ENCODE measurements around the gene PLEKHM2. TPM values are rescaled to one million over a fixed set of nuclear protein-coding genes. Genes with fewer than 3 reads are reported as not detected.

PLEKHM2 gene
- polyA plus RNA-seq, 1 donor from 2014 or later = 40.1 TPM

GRCh38 chr1:15755021-15755645 lies 71.0 kb downstream of the PLEKHM2 start:
- no peak overlapping the region for H3K4me2 ChIP-seq (ENCODE audit: low read length)

DNA sequence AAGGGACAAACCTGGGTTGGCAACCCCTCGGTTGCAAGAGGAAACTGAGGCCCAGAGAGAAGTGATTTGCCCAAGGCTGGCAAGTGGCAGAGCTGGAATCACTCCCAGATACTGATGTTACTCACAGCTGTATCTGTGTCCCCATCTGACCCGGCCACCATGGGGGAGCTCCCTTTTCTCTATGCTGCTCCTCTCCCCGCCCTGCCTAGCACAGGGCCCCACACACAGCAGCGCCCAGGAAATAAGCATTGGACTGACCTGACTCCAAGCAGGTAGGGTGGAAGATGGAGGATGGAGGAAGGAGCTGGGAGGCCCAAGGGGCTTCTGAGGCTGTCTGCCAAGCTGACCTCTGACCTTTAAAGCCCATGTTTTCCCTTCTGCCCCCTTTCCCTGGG lies 71.5 kb downstream of the PLEKHM2 start:
- Histone ChIP-seq H3K9me2 (ENCODE audit: insufficient read depth, low read length) (no peaks in the 10 kb centered on the region), H3K79me2 (replicated peaks; ENCODE audit: insufficient read depth, low read length) (peaks cover 6% of the 10 kb centered on the region), H3K36me3 (ENCODE audit: insufficient read depth, low read length) (no peaks in the 10 kb centered on the region), H3K9ac (ENCODE audit: low read length) (no peak overlapping the region), H2AFZ (ENCODE audit: low read depth, low read length) (no peak overlapping the region), H3K4me3 (ENCODE audit: low read length) (no peak overlapping the region), H3K27ac (ENCODE audit: low read length) (no peak overlapping the region), H3K9me3 (ENCODE audit: low read length) (no peaks in the 10 kb centered on the region), H3F3A (ENCODE audit: insufficient read depth, low read length, poor library complexity, severe bottlenecking) (no peaks in the 10 kb centered on the region), H3K27me3 (ENCODE audit: insufficient read depth, low read depth, low read length) (peaks cover 15% of the 10 kb centered on the region), H3K4me2 (ENCODE audit: low read length) (no peak overlapping the region), H4K20me1 (ENCODE audit: insufficient read depth) (no peaks in the 10 kb centered on the region)
- TF ChIP-seq, protein P1, sequence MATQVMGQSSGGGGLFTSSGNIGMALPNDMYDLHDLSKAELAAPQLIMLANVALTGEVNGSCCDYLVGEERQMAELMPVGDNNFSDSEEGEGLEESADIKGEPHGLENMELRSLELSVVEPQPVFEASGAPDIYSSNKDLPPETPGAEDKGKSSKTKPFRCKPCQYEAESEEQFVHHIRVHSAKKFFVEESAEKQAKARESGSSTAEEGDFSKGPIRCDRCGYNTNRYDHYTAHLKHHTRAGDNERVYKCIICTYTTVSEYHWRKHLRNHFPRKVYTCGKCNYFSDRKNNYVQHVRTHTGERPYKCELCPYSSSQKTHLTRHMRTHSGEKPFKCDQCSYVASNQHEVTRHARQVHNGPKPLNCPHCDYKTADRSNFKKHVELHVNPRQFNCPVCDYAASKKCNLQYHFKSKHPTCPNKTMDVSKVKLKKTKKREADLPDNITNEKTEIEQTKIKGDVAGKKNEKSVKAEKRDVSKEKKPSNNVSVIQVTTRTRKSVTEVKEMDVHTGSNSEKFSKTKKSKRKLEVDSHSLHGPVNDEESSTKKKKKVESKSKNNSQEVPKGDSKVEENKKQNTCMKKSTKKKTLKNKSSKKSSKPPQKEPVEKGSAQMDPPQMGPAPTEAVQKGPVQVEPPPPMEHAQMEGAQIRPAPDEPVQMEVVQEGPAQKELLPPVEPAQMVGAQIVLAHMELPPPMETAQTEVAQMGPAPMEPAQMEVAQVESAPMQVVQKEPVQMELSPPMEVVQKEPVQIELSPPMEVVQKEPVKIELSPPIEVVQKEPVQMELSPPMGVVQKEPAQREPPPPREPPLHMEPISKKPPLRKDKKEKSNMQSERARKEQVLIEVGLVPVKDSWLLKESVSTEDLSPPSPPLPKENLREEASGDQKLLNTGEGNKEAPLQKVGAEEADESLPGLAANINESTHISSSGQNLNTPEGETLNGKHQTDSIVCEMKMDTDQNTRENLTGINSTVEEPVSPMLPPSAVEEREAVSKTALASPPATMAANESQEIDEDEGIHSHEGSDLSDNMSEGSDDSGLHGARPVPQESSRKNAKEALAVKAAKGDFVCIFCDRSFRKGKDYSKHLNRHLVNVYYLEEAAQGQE (IDR thresholded peaks at IDR 0.05; ENCODE audit: borderline replicate concordance) = no peak
- no peak for TF ChIP-seq SMC3 (conservative IDR thresholded peaks at IDR 0.05; ENCODE audit: poor library complexity)
- no peak for TF ChIP-seq POLR2AphosphoS5 (IDR thresholded peaks at IDR 0.05)
- TF ChIP-seq EP300 (conservative IDR thresholded peaks at IDR 0.05; ENCODE audit: poor library complexity, severe bottlenecking) = no peak
- no peak for TF ChIP-seq CTCF (IDR thresholded peaks at IDR 0.05; ENCODE audit: poor library complexity, severe bottlenecking)
- TF ChIP-seq EZH2 (IDR thresholded peaks at IDR 0.05; ENCODE audit: borderline replicate concordance, insufficient read depth, low read length, poor library complexity, severe bottlenecking) = no peak
- no peak for TF ChIP-seq MXI1 (conservative IDR thresholded peaks at IDR 0.05; ENCODE audit: poor library complexity, severe bottlenecking)

More at GRCh38 chr1:15755021-15755645, 71.0 kb downstream of the PLEKHM2 start:
- Histone ChIP-seq H3K9me2 (ENCODE audit: insufficient read depth, low read length) (no peaks in the 10 kb centered on the region), H3K9ac (ENCODE audit: low read length) (no peak overlapping the region), H3K36me3 (ENCODE audit: insufficient read depth, low read length) (no peaks in the 10 kb centered on the region), H3K9me3 (ENCODE audit: low read length) (no peaks in the 10 kb centered on the region), H2AFZ (ENCODE audit: low read depth, low read length) (no peak overlapping the region), H3K27me3 (ENCODE audit: insufficient read depth, low read depth, low read length) (peaks cover 15% of the 10 kb centered on the region), H3F3A (ENCODE audit: insufficient read depth, low read length, poor library complexity, severe bottlenecking) (no peaks in the 10 kb centered on the region), H3K79me2 (replicated peaks; ENCODE audit: insufficient read depth, low read length) (peaks cover 6% of the 10 kb centered on the region), H3K4me3 (ENCODE audit: low read length) (no peak overlapping the region), H3K27ac (ENCODE audit: low read length) (no peak overlapping the region), H4K20me1 (ENCODE audit: insufficient read depth) (no peaks in the 10 kb centered on the region)
- TF ChIP-seq EP300 (conservative IDR thresholded peaks at IDR 0.05; ENCODE audit: poor library complexity, severe bottlenecking) = no peak
- no peak for TF ChIP-seq CTCF (IDR thresholded peaks at IDR 0.05; ENCODE audit: poor library complexity, severe bottlenecking)
- no peak for TF ChIP-seq EZH2 (IDR thresholded peaks at IDR 0.05; ENCODE audit: borderline replicate concordance, insufficient read depth, low read length, poor library complexity, severe bottlenecking)
- no peak for TF ChIP-seq MXI1 (conservative IDR thresholded peaks at IDR 0.05; ENCODE audit: poor library complexity, severe bottlenecking)
- TF ChIP-seq TAF1 (IDR thresholded peaks at IDR 0.05; ENCODE audit: low read depth) = no peak
- TF ChIP-seq RAD21 (conservative IDR thresholded peaks at IDR 0.05) = no peak
- TF ChIP-seq, protein P1 (IDR thresholded peaks at IDR 0.05; ENCODE audit: borderline replicate concordance) = no peak
- TF ChIP-seq POLR2AphosphoS5 (IDR thresholded peaks at IDR 0.05) = no peak
- TF ChIP-seq SMC3 (conservative IDR thresholded peaks at IDR 0.05; ENCODE audit: poor library complexity) = no peak
